Testis (tissue), 3 donors: Measurements from ENCODE around the gene CLEC5A. TPM values are rescaled to one million over a fixed set of nuclear protein-coding genes. Genes with fewer than 3 reads are reported as not detected.
"Not testable (repeated sequence)": the region's sequence is repeated elsewhere in the genome, so short reads cannot be mapped to it uniquely, and the experiment has no call there.

Experiments used
- DNase-seq: peaks from one replicate; pipeline ENCODE4 v3.0.0-alpha.2; 2019
- H3K27ac ChIP-seq, 2 donors: fragments of 200-600 bp; sonication (generic); one replicate each; pipeline ENCODE4 v1.5.1; 2019
- H3K27me3 ChIP-seq: fragments of 200-600 bp; sonication (generic); one replicate; pipeline ENCODE4 v1.5.1; 2019
- H3K36me3 ChIP-seq: fragments of 200-600 bp; sonication (generic); one replicate; pipeline ENCODE4 v1.5.1; 2017; ENCODE audit warnings: low read depth; ENCODE audit errors: missing control alignments
- H3K4me1 ChIP-seq: fragments of 200-600 bp; sonication (generic); one replicate; pipeline ENCODE4 v1.5.1; 2019
- H3K4me3 ChIP-seq, 2 donors: fragments of 200-600 bp; sonication (generic); one replicate each; pipeline ENCODE4 v1.5.1; 2017 to 2019
- H3K9me3 ChIP-seq: fragments of 200-600 bp; sonication (generic); one replicate; pipeline ENCODE4 v1.5.1; 2017
- CTCF ChIP-seq, 3 experiments: fragments of 450-650 bp in 2 of 3; fragments of 200-600 bp in 1 of 3; sonication (generic) in 1 of 3; IDR thresholded peaks; one replicate each; pipeline ENCODE4 v1.5.1; 2016 to 2019; ENCODE audit warnings: antibody characterized with exemption in 3 of 3, mild to moderate bottlenecking in 2 of 3, moderate library complexity in 1 of 3
- POLR2A ChIP-seq: fragments of 450-650 bp; IDR thresholded peaks from one replicate; pipeline ENCODE4 v1.6.1; 2017; ENCODE audit warnings: antibody characterized with exemption, mild to moderate bottlenecking, moderate library complexity
- WGBS, 2 donors: methylation state at CpG; one replicate each; pipeline ENCODE4 v1.1.5; 2018; 5-methylcytosine and 5-hydroxymethylcytosine counted together
- intact Hi-C: fragments of 100-400 bp; cut with DNase I; formaldehyde crosslinking; loops from one replicate; pipeline ENCODE4 v1.15.1; 2023; ENCODE audit warnings: low total_unique reads
- polyA plus RNA-seq: library from polyadenylated mRNA; stranded (reverse); fragments of 350-450 nt; fragmentation: Illumina TruSeq; extraction: RNeasy Lipid Tissue Mini Kit (QIAGEN cat#74804); gene quantifications from one replicate; pipeline ENCODE4 v1.2.3, GENCODE V29; 2014; ENCODE audit warnings: low read depth, low replicate concordance; ENCODE audit not compliant: insufficient read depth
- total RNA-seq, 2 donors: library from RNA; depleted of rRNA; stranded (reverse); fragments of >200 nt; gene quantifications; one replicate each; pipeline ENCODE4 v1.2.3, GENCODE V29; 2016

The CLEC5A gene
- total and polyA plus RNA-seq, 3 donors from 2014 or later, result 0.31 to 0.74 (median 0.70) TPM

- H3K36me3 ChIP-seq, result no peaks in the 10 kb centered on the region
- no peak overlapping the region for H3K4me3 ChIP-seq
- WGBS, 2 donors, result 68 to 69% methylated on average over 1 of the region's 1 CpG
- no peaks in the 10 kb centered on the region for H3K27me3 ChIP-seq
- intact Hi-C loops, result no loop called here
- no peaks in the 10 kb centered on the region for H3K4me1 ChIP-seq
- no peak for TF ChIP-seq POLR2A
- H3K9me3 ChIP-seq, result no peaks in the 10 kb centered on the region
- H3K27ac ChIP-seq, result no peak overlapping the region
- DNase-seq, result no peak
Observed at GRCh38 chr7:141920281-141920680, 26.5 kb downstream of the CLEC5A start.

- no peak within 1 kb of the TSS for H3K27ac ChIP-seq
- intact Hi-C loops, result no loop called here
- DNase-seq, result no peak
- no peak within 1 kb of the TSS for H3K4me3 ChIP-seq
- H3K9me3 ChIP-seq, result no peaks in the 10 kb centered on the region
- TF ChIP-seq POLR2A, result no peak
- TF ChIP-seq CTCF (IDR thresholded peaks at IDR 0.05), result no peak
- H3K27me3 ChIP-seq, result no peaks in the 10 kb centered on the region
- WGBS, 2 donors, result 65 to 72% methylated on average over 3 of the region's 3 CpGs
- H3K36me3 ChIP-seq, result no peaks in the 10 kb centered on the region
- no peaks in the 10 kb centered on the region for H3K4me1 ChIP-seq
Observed at GRCh38 chr7:141916099-141916498, 30.7 kb downstream of the CLEC5A start, which contains the start of gene OR9A4. Gene OR9A4, plus strand, starts transcription at chr7:141916399. Its CDS starts 2,477 bp downstream, at chr7:141918876.

GRCh38 chr7:141915565-141915964, 31.2 kb downstream of the CLEC5A start:
- 63 to 86% methylated on average over 2 of the region's 2 CpGs for WGBS, 2 donors
- TF ChIP-seq POLR2A (no peak), CTCF (IDR thresholded peaks at IDR 0.05) (no peak)
- Histone ChIP-seq H3K27me3 (no peaks in the 10 kb centered on the region), H3K4me3 (no peak overlapping the region), H3K4me1 (no peaks in the 10 kb centered on the region), H3K27ac (no peak overlapping the region), H3K9me3 (no peaks in the 10 kb centered on the region), H3K36me3 (no peaks in the 10 kb centered on the region)
- DNase-seq, result no peak
- intact Hi-C loops, result no loop called here

- H3K36me3 ChIP-seq, result no peaks in the 10 kb centered on the region
- TF ChIP-seq CTCF (IDR thresholded peaks at IDR 0.05) (no peak), POLR2A (no peak)
- no peak for DNase-seq
Observed at GRCh38 chr7:141911391-141911790, 35.4 kb downstream of the CLEC5A start.

GRCh38 chr7:141906285-141906684, 40.5 kb downstream of the CLEC5A start:
- TF ChIP-seq POLR2A, result no peak
- TF ChIP-seq CTCF (IDR thresholded peaks at IDR 0.05), result no peak
- WGBS, 2 donors, result 87 to 88% methylated on average over 4 of the region's 4 CpGs
- H3K4me1 ChIP-seq, result no peaks in the 10 kb centered on the region
- no peaks in the 10 kb centered on the region for H3K36me3 ChIP-seq
- intact Hi-C loops, result no loop called here
- H3K27ac ChIP-seq, result no peak overlapping the region
- no peak for DNase-seq
- no peaks in the 10 kb centered on the region for H3K27me3 ChIP-seq
- H3K4me3 ChIP-seq, result no peak overlapping the region
- H3K9me3 ChIP-seq, result no peaks in the 10 kb centered on the region

More at GRCh38 chr7:141911391-141911790, 35.4 kb downstream of the CLEC5A start:
- intact Hi-C loops, result no loop called here
- no peaks in the 10 kb centered on the region for H3K27me3 ChIP-seq
- H3K9me3 ChIP-seq, result no peaks in the 10 kb centered on the region
- H3K27ac ChIP-seq, result no peak overlapping the region
- H3K4me3 ChIP-seq, result no peak overlapping the region
- H3K4me1 ChIP-seq, result no peaks in the 10 kb centered on the region

GRCh38 chr7:141899366-141899765, 47.4 kb downstream of the CLEC5A start:
- WGBS, 2 donors, result 93 to 98% methylated on average over 3 of the region's 3 CpGs
- H3K4me1 ChIP-seq, H3K36me3 ChIP-seq, H3K4me3 ChIP-seq, H3K27me3 ChIP-seq, H3K27ac ChIP-seq, intact Hi-C loops, DNase-seq, H3K9me3 ChIP-seq: not testable (repeated sequence)
